IMR-90 (cell line): ENCODE data around the gene IFIT2. TPM values are rescaled to one million over a fixed set of nuclear protein-coding genes. Genes with fewer than 3 reads are reported as not detected.

Experiments used
- ATAC-seq: fragments of 200-7000 bp; cut with Tn5 transposase; 2 replicates; pipeline ENCODE4 v1.9.1; 2020; ENCODE audit warnings: low read depth, mild to moderate bottlenecking, moderate library complexity
- BruUV-seq: library from RNA; stranded (reverse); fragments of 400-500 nt; replicated peaks from 2 replicates; lab custom pipeline; 2021; lab: Mats Ljungman, UMichigan
- CTCF ChIA-PET: fragments of 300-600 bp; formaldehyde crosslinking; extraction: SDS; loops from one replicate; lab custom pipeline; 2021; ENCODE audit warnings: antibody characterized with exemption; lab: Yijun Ruan, JAX
- POLR2A ChIA-PET: fragments of 300-600 bp; sonication (Branson Sonifier 250); formaldehyde crosslinking; loops from one replicate; lab custom pipeline; 2022; ENCODE audit warnings: antibody characterized with exemption; ENCODE audit not compliant: unreplicated experiment; lab: Charles Lee
- DNase-seq: peaks from one replicate; pipeline ENCODE4 v3.0.0; 2013
- H2AFZ ChIP-seq: replicated peaks from 2 replicates; pipeline ENCODE3; 2013; ENCODE audit warnings: low read length, mild to moderate bottlenecking; ENCODE audit not compliant: poor library complexity
- H2AK5ac ChIP-seq: 2 replicates; pipeline ENCODE4 v1.6.1; 2013; ENCODE audit warnings: low read depth, low read length, inconsistent platforms
- H2AK9ac ChIP-seq: replicated peaks from 2 replicates; pipeline ENCODE3; 2013; ENCODE audit warnings: mild to moderate bottlenecking, low read depth, low read length, moderate library complexity; ENCODE audit not compliant: poor library complexity
- H2BK120ac ChIP-seq: 2 replicates; pipeline ENCODE4 v1.6.1; 2013; ENCODE audit warnings: low read depth, low read length, inconsistent platforms
- H2BK15ac ChIP-seq: 3 replicates; pipeline ENCODE4 v1.6.1; 2013; ENCODE audit warnings: low read depth, low read length, inconsistent platforms
- H2BK20ac ChIP-seq: 2 replicates; pipeline ENCODE4 v1.6.1; 2013; ENCODE audit warnings: low read depth, mild to moderate bottlenecking, inconsistent platforms, low read length, moderate library complexity
- H2BK5ac ChIP-seq: 2 replicates; pipeline ENCODE4 v1.6.1; 2013; ENCODE audit warnings: mild to moderate bottlenecking, low read depth, low read length, inconsistent platforms; ENCODE audit not compliant: poor library complexity, severe bottlenecking
- H3K14ac ChIP-seq: replicated peaks from 2 replicates; pipeline ENCODE4 v1.6.1; 2013; ENCODE audit warnings: low read depth, low read length, inconsistent platforms
- H3K18ac ChIP-seq: 2 replicates; pipeline ENCODE4 v1.6.1; 2013; ENCODE audit warnings: low read depth, low read length, control low read depth
- H3K23ac ChIP-seq: 2 replicates; pipeline ENCODE4 v1.6.1; 2013; ENCODE audit warnings: low read depth, low read length, inconsistent platforms
- H3K27ac ChIP-seq: 2 replicates; pipeline ENCODE4 v1.5.1; 2013; ENCODE audit warnings: mild to moderate bottlenecking, control low read depth, low read length; ENCODE audit not compliant: insufficient read depth
- H3K27me3 ChIP-seq: 2 replicates; pipeline ENCODE4 v1.6.1; 2013; ENCODE audit warnings: low read length; ENCODE audit not compliant: control insufficient read depth, insufficient read depth
- H3K36me3 ChIP-seq: 2 replicates; pipeline ENCODE4 v1.6.1; 2013; ENCODE audit warnings: low read length, mixed read lengths; ENCODE audit not compliant: control insufficient read depth, insufficient read depth
- H3K4ac ChIP-seq: 2 replicates; pipeline ENCODE4 v1.6.1; 2013; ENCODE audit warnings: low read depth, low read length, inconsistent platforms
- H3K4me1 ChIP-seq: 2 replicates; pipeline ENCODE4 v1.6.1; 2013; ENCODE audit warnings: low read length, mixed read lengths; ENCODE audit not compliant: control insufficient read depth, insufficient read depth
- H3K4me2 ChIP-seq: 2 replicates; pipeline ENCODE4 v1.6.1; 2013; ENCODE audit warnings: low read depth, mild to moderate bottlenecking, control low read depth, low read length, moderate library complexity
- H3K4me3 ChIP-seq: 2 replicates; pipeline ENCODE4 v1.5.1; 2013; ENCODE audit warnings: low read depth, mild to moderate bottlenecking, control low read depth, low read length, moderate library complexity; ENCODE audit not compliant: insufficient read depth
- H3K56ac ChIP-seq: 2 replicates; pipeline ENCODE4 v1.6.1; 2013; ENCODE audit warnings: low read length, inconsistent platforms; ENCODE audit not compliant: insufficient read depth; ENCODE audit errors: extremely low read depth
- H3K79me1 ChIP-seq, 2 experiments: 2 replicates each; pipeline ENCODE4 v1.6.1; 2013; ENCODE audit warnings: low read length in 2 of 2, inconsistent platforms in 1 of 2, low read depth in 1 of 2
- H3K9ac ChIP-seq: 2 replicates; pipeline ENCODE4 v1.6.1; 2013; ENCODE audit warnings: low read depth, low read length, control low read depth
- H3K9me1 ChIP-seq: 2 replicates; pipeline ENCODE4 v1.6.1; 2013; ENCODE audit warnings: low read length, inconsistent platforms; ENCODE audit not compliant: insufficient read depth
- H3K9me3 ChIP-seq: 2 replicates; pipeline ENCODE4 v1.6.1; 2013; ENCODE audit warnings: low read length; ENCODE audit not compliant: control insufficient read depth, insufficient read depth
- H4K20me1 ChIP-seq: 2 replicates; pipeline ENCODE4 v1.6.1; 2013; ENCODE audit warnings: low read length, inconsistent platforms; ENCODE audit not compliant: insufficient read depth
- H4K5ac ChIP-seq: 2 replicates; pipeline ENCODE4 v1.6.1; 2013; ENCODE audit warnings: mild to moderate bottlenecking, low read depth, low read length, control low read depth
- H4K8ac ChIP-seq, 2 experiments: 2 replicates each; pipeline ENCODE4 v1.6.1; 2013; ENCODE audit warnings: low read depth in 2 of 2, low read length in 2 of 2, control low read depth in 1 of 2, inconsistent platforms in 1 of 2
- H4K91ac ChIP-seq: 2 replicates; pipeline ENCODE4 v1.6.1; 2013; ENCODE audit warnings: low read depth, low read length, inconsistent platforms; ENCODE audit not compliant: insufficient read depth
- BHLHE40 ChIP-seq: fragments of 150-350 bp; IDR thresholded peaks from 2 replicates; pipeline ENCODE4 v1.6.1; 2016; ENCODE audit warnings: mild to moderate bottlenecking, low read depth, low read length
- CEBPB ChIP-seq: IDR thresholded peaks from 2 replicates; pipeline ENCODE4 v1.6.1; 2012; ENCODE audit warnings: low read depth, low read length, improper control_type of control experiment
- CHD1 ChIP-seq: IDR thresholded peaks from 2 replicates; pipeline ENCODE4 v1.6.1; 2012; ENCODE audit warnings: low read depth, low read length, improper control_type of control experiment
- CTCF ChIP-seq: conservative IDR thresholded peaks from 2 replicates; pipeline ENCODE4 v1.5.1; 2012; ENCODE audit warnings: mild to moderate bottlenecking, low read depth, low read length, improper control_type of control experiment
- ELK1 ChIP-seq: fragments of 150-350 bp; IDR thresholded peaks from 2 replicates; pipeline ENCODE4 v1.6.1; 2016; ENCODE audit warnings: low read depth, mild to moderate bottlenecking, low read length, moderate library complexity, borderline replicate concordance
- FOS ChIP-seq: fragments of 150-350 bp; IDR thresholded peaks from 2 replicates; pipeline ENCODE4 v1.6.1; 2016; ENCODE audit warnings: low read depth, low read length
- MAFK ChIP-seq: IDR thresholded peaks from 2 replicates; pipeline ENCODE4 v1.6.1; 2012; ENCODE audit warnings: low read depth, low read length, improper control_type of control experiment
- MAZ ChIP-seq: IDR thresholded peaks from 2 replicates; pipeline ENCODE4 v1.6.1; 2012; ENCODE audit warnings: low read depth, mild to moderate bottlenecking, low read length, improper control_type of control experiment, moderate library complexity, borderline replicate concordance
- MXI1 ChIP-seq: IDR thresholded peaks from 2 replicates; pipeline ENCODE4 v1.6.1; 2012; ENCODE audit warnings: low read depth, mild to moderate bottlenecking, low read length, moderate library complexity, borderline replicate concordance
- NFE2L2 ChIP-seq: fragments of 150-350 bp; IDR thresholded peaks from 2 replicates; pipeline ENCODE4 v1.6.1; 2016; ENCODE audit warnings: low read depth, mild to moderate bottlenecking, low read length
- POLR2A ChIP-seq: IDR thresholded peaks from 2 replicates; pipeline ENCODE4 v1.6.1; 2012; ENCODE audit warnings: mild to moderate bottlenecking, low read depth, low read length
- RAD21 ChIP-seq: IDR thresholded peaks from 2 replicates; pipeline ENCODE4 v1.6.1; 2012; ENCODE audit warnings: low read length, improper control_type of control experiment
- RCOR1 ChIP-seq: IDR thresholded peaks from 2 replicates; pipeline ENCODE4 v1.6.1; 2012; ENCODE audit warnings: mild to moderate bottlenecking, low read length, improper control_type of control experiment; ENCODE audit not compliant: insufficient replicate concordance
- RFX5 ChIP-seq: IDR thresholded peaks from 2 replicates; pipeline ENCODE4 v1.8.0; 2012; ENCODE audit warnings: low read depth, mild to moderate bottlenecking, low read length, moderate library complexity
- SMC3 ChIP-seq: fragments of 150-350 bp; IDR thresholded peaks from 2 replicates; pipeline ENCODE4 v1.6.1; 2016; ENCODE audit warnings: low read depth, mild to moderate bottlenecking, antibody characterized with exemption, low read length, moderate library complexity
- USF2 ChIP-seq: fragments of 150-350 bp; IDR thresholded peaks from 2 replicates; pipeline ENCODE4 v1.6.1; 2017; ENCODE audit warnings: mild to moderate bottlenecking, antibody characterized with exemption, low read length, low read depth
- WGBS, 2 experiments: methylation state at CpG; one replicate each; pipeline versions ENCODE4 v1.1.5 to v1.1.7; 2013; ENCODE audit warnings: missing lambda C conversion rate in 2 of 2; ENCODE audit not compliant: insufficient read length in 1 of 2; ENCODE audit errors: extremely low coverage in 2 of 2; 5-methylcytosine and 5-hydroxymethylcytosine counted together
- dilution Hi-C: fragments of 300-500 bp; cut with HindIII; formaldehyde crosslinking; loops from one replicate; pipeline ENCODE4 v1.14.3; 2018; ENCODE audit warnings: low sequenced_read_pairs; ENCODE audit not compliant: unreplicated experiment
- in situ Hi-C: fragments of 300-500 bp; cut with MboI; formaldehyde crosslinking; loops from 3 replicates; pipeline ENCODE4 v1.14.3; 2019; ENCODE audit warnings: low sequenced_read_pairs, inconsistent platforms, mixed read lengths
- intact Hi-C: fragments of 100-400 bp; cut with micrococcal nuclease; formaldehyde crosslinking; loops from 2 replicates; pipeline ENCODE4 v1.10.0; 2022
- polyA plus RNA-seq, 3 experiments: library from polyadenylated mRNA; depleted of rRNA; stranded (reverse); fragments of >200 nt; gene quantifications; 2 replicates each; pipeline ENCODE4 v1.2.3, GENCODE V29; 2012; ENCODE audit warnings: low replicate concordance in 1 of 3
- total RNA-seq: library from RNA; depleted of rRNA; stranded (reverse); fragments of >200 nt; gene quantifications from 2 replicates; pipeline ENCODE4 v1.2.3, GENCODE V29; 2012

The IFIT2 gene
- total and polyA plus RNA-seq, 2 of the 4 experiments (the other 2 are of a cell fraction), result 1.1 to 2.2 TPM

- no peak overlapping the region for H3K23ac ChIP-seq
- 93% methylated on average over 3 of the region's 9 CpGs; no CpG with 5 or more reads in 1 of the 2 experiments for WGBS, 2 experiments
- no peak overlapping the region for H2BK5ac ChIP-seq
- H3K27ac ChIP-seq, result no peak overlapping the region
- no peak overlapping the region for H3K56ac ChIP-seq
- H3K4me3 ChIP-seq, result no peak overlapping the region
- H4K5ac ChIP-seq, result no peak overlapping the region
- intact Hi-C loops (no loop called here), dilution Hi-C loops (no loop called here), in situ Hi-C loops (no loop called here)
- no peak overlapping the region for H2BK20ac ChIP-seq
- H3K4me1 ChIP-seq, result peaks cover 13% of the 10 kb centered on the region
- H2BK120ac ChIP-seq, result no peak overlapping the region
- H3K36me3 ChIP-seq, result no peaks in the 10 kb centered on the region; the same call in 1 of the 2 replicates
- TF ChIP-seq USF2 (no peak), MAFK (no peak), CEBPB (no peak), ELK1 (no peak), RAD21 (no peak), BHLHE40 (no peak), CHD1 (no peak), RCOR1 (no peak), SMC3 (no peak), FOS (no peak), POLR2A (no peak), RFX5 (no peak), MXI1 (no peak), MAZ (no peak), CTCF (no peak), NFE2L2 (no peak)
- no peak overlapping the region for H3K9ac ChIP-seq
- no TSS peak for BruUV-seq
- H3K79me1 ChIP-seq, result peaks cover 2 to 4% of the 10 kb centered on the region in 2 experiments; a peak in 1 of 4 replicates
- H3K27me3 ChIP-seq, result no peaks in the 10 kb centered on the region
- no peak overlapping the region for H2BK15ac ChIP-seq
- H3K18ac ChIP-seq, result no peak overlapping the region
- no peak overlapping the region for H2AK5ac ChIP-seq
- no peak overlapping the region for H4K8ac ChIP-seq
- H4K20me1 ChIP-seq, result no peaks in the 10 kb centered on the region
- no peak overlapping the region for H3K4ac ChIP-seq
- H3K14ac ChIP-seq, result no peak overlapping the region
- no peak overlapping the region for H2AFZ ChIP-seq
- CTCF ChIA-PET, result interaction anchor here (1.0 kb wide), 1 partner anchor 63 kb away, joined by 4 read pairs; no protein-coding TSS in a partner anchor
- no peaks in the 10 kb centered on the region for H3K9me1 ChIP-seq
- no peak overlapping the region for H3K4me2 ChIP-seq
- H4K91ac ChIP-seq, result no peak overlapping the region
- DNase-seq, result no peak
- H2AK9ac ChIP-seq, result no peak overlapping the region
- POLR2A ChIA-PET, result no interaction called here
- ATAC-seq, result no peak
- no peaks in the 10 kb centered on the region for H3K9me3 ChIP-seq
These were observed 4.1 kb downstream of the IFIT2 start for GRCh38 chr10:89305766-89306433.
